ENCODE results near the gene CHST11. TPM values are rescaled to one million over a fixed set of nuclear protein-coding genes. Genes with fewer than 3 reads are reported as not detected.

Gene CHST11
- total RNA-seq, 1 experiment from 2014 or later: 6.7 TPM

GRCh38 chr12:104750061-104750460 is 293.3 kb downstream of the CHST11 start:
- H3K27me3 ChIP-seq (ENCODE audit: insufficient read depth, low read length): no peaks in the 10 kb centered on the region
- H2BK5ac ChIP-seq (ENCODE audit: insufficient read length, low read length): no peak overlapping the region
- H3K14ac ChIP-seq (ENCODE audit: insufficient read depth, low read length): no peak overlapping the region
- no peak overlapping the region for H3K23ac ChIP-seq (ENCODE audit: insufficient read length, low read depth, low read length)
- H3K79me2 ChIP-seq (ENCODE audit: insufficient read depth, low read length): no peaks in the 10 kb centered on the region
- H3K4ac ChIP-seq (ENCODE audit: low read depth, low read length): no peak overlapping the region
- no peak overlapping the region for H2AK5ac ChIP-seq (ENCODE audit: insufficient read length, low read length)
- TF ChIP-seq CTCF (conservative IDR thresholded peaks at IDR 0.05): no peak
- Mint-ChIP-seq H3K4me3 (no peak overlapping the region), H3K9me3 (no peaks in the 10 kb centered on the region), H3K4me1 (peaks cover 32 to 44% of the 10 kb centered on the region in 2 experiments), H3K27ac (no peak overlapping the region), H3K36me3 (ENCODE audit: insufficient read depth in 1 of 3, low read depth in 3 of 3) (no peaks in the 10 kb centered on the region), H3K27me3 (ENCODE audit: low read depth) (no peaks in the 10 kb centered on the region)
- H3K27ac ChIP-seq (ENCODE audit: insufficient read length, low read depth, low read length): no peak overlapping the region
- H3K9ac ChIP-seq (ENCODE audit: extremely low read depth, insufficient read length, low read length): no peak overlapping the region
- H4K91ac ChIP-seq (ENCODE audit: insufficient read length, low read depth, low read length): no peak overlapping the region
- H3K18ac ChIP-seq (ENCODE audit: insufficient read length, low read depth, low read length): no peak overlapping the region
- no peak overlapping the region for H3K56ac ChIP-seq (ENCODE audit: insufficient read length, low read depth, low read length)
- no peak overlapping the region for H3K4me2 ChIP-seq (ENCODE audit: insufficient read depth, insufficient read length, low read length)
- H2BK20ac ChIP-seq (ENCODE audit: low read depth, low read length, poor library complexity, severe bottlenecking): no peak overlapping the region
- peaks cover 6% of the 10 kb centered on the region; the same call in 1 of the 2 replicates for H3K4me1 ChIP-seq (ENCODE audit: insufficient read depth, low read length)
- H2BK12ac ChIP-seq (ENCODE audit: insufficient read length, low read depth, low read length): no peak overlapping the region
- H2BK120ac ChIP-seq (ENCODE audit: low read depth, low read length, poor library complexity, severe bottlenecking): no peak overlapping the region
- H4K20me1 ChIP-seq (ENCODE audit: control insufficient read depth, insufficient read depth, insufficient read length): no peaks in the 10 kb centered on the region
- no peak overlapping the region for H3T11ph ChIP-seq (ENCODE audit: low read length)
- no peak overlapping the region for H2AFZ ChIP-seq (ENCODE audit: low read length)
- H3K9me3 ChIP-seq (ENCODE audit: control insufficient read depth, low read depth, low read length): no peaks in the 10 kb centered on the region
- no peaks in the 10 kb centered on the region for H3K79me1 ChIP-seq (ENCODE audit: insufficient read depth, low read depth, low read length, poor library complexity, severe bottlenecking)
- H4K5ac ChIP-seq (ENCODE audit: insufficient read length, low read depth, low read length): no peak overlapping the region
- H3K23me2 ChIP-seq (ENCODE audit: insufficient read length, low read depth, low read length, poor library complexity, severe bottlenecking): no peaks in the 10 kb centered on the region
- no CpG with 5 or more reads among the region's 5 CpGs for WGBS (ENCODE audit: extremely low coverage, insufficient read length, low lambda C conversion rate)
- no peak overlapping the region for H4K8ac ChIP-seq (replicated peaks; ENCODE audit: insufficient read length, low read depth, low read length)
- DNase-seq: peak; percentile 8
- H2BK15ac ChIP-seq (ENCODE audit: low read depth, low read length): no peak overlapping the region
